ENCODE results near the gene FUOM. TPM values are rescaled to one million over a fixed set of nuclear protein-coding genes. Genes with fewer than 3 reads are reported as not detected.

Gene FUOM
- total RNA-seq, 4 donors from 2014 or later, result 7.9 to 12.2 (median 10.5) TPM

DNA sequence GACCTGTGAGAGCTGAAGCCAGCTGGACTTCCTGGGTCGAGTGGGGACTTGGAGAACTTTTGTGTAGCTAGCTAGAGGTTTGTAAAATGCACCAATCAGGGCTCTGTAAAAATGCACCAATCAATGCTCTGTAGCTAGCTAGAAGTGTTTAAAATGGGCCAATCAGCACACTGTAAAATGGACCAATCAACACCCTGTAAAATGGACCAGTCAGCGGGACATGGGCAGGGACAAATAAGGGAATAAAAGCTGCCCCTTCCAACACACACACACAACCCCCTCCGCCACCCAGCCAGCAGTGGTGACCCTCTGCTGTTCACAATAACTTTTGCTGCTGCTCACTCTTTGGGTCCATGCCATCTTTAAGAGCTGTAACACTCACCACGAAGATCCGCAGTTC, 42.0 kb downstream of the FUOM start:
- no peak overlapping the region for H3K27ac ChIP-seq (replicated peaks in 1 of 4)
- no peaks in the 10 kb centered on the region for H3K9me3 ChIP-seq
- peaks cover 6 to 14% (median 13%) of the 10 kb centered on the region in 4 donors for H3K4me1 ChIP-seq
- no peak for TF ChIP-seq POLR2A (IDR thresholded peaks at IDR 0.05; ENCODE audit: low read depth)
- no peak for TF ChIP-seq POLR2AphosphoS5 (IDR thresholded peaks at IDR 0.05)
- TF ChIP-seq, protein P1, sequence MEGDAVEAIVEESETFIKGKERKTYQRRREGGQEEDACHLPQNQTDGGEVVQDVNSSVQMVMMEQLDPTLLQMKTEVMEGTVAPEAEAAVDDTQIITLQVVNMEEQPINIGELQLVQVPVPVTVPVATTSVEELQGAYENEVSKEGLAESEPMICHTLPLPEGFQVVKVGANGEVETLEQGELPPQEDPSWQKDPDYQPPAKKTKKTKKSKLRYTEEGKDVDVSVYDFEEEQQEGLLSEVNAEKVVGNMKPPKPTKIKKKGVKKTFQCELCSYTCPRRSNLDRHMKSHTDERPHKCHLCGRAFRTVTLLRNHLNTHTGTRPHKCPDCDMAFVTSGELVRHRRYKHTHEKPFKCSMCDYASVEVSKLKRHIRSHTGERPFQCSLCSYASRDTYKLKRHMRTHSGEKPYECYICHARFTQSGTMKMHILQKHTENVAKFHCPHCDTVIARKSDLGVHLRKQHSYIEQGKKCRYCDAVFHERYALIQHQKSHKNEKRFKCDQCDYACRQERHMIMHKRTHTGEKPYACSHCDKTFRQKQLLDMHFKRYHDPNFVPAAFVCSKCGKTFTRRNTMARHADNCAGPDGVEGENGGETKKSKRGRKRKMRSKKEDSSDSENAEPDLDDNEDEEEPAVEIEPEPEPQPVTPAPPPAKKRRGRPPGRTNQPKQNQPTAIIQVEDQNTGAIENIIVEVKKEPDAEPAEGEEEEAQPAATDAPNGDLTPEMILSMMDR (IDR thresholded peaks at IDR 0.05), result no peak
- no peak for TF ChIP-seq EP300 (IDR thresholded peaks at IDR 0.05)
- no peak overlapping the region for H3K4me3 ChIP-seq
- DNase-seq (ENCODE audit: extremely low spot score), result no peak
- intact Hi-C loops (cut with DNase I), result loop anchor here (5.0 kb wide), 1 partner anchor 479 kb away; no protein-coding TSS in a partner anchor
- WGBS, result 85% methylated on average over 5 of the region's 5 CpGs
- H3K27me3 ChIP-seq, result peaks cover 0 to 25% (median 2%) of the 10 kb centered on the region in 4 donors
- H3K36me3 ChIP-seq, result peaks cover 10 to 27% (median 23%) of the 10 kb centered on the region in 4 donors

DNA sequence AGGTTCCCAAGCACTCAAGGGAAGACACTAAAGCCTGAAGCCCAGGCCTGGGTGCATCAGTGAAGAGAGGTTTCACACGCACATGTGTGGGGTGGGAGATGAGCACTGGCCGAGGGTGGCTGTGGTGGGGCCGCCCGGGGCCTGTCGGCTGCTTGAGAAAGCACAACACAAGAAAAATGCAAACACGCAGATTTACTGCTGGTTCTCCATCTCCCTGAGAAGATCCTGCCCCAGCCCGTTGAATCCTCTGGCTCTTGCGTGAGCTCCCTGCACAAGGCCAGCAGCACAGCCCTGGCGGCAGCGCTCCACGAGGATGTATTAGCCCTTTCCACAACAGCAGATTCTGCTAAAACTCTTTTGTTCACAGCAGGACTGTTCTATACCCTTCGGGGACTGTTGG, 42.9 kb downstream of the FUOM start:
- peaks cover 6 to 15% (median 14%) of the 10 kb centered on the region in 4 donors for H3K4me1 ChIP-seq
- H3K4me3 ChIP-seq, result no peak overlapping the region
- WGBS, result 55% methylated on average over 12 of the region's 12 CpGs
- H3K27me3 ChIP-seq, result peaks cover 0 to 16% (median 2%) of the 10 kb centered on the region in 4 donors
- intact Hi-C loops (cut with DNase I), result loop anchor here (5.0 kb wide), 2 partner anchors 62 to 478 kb away; partner anchors contain the start of gene PAOX
- peaks cover 10 to 36% (median 33%) of the 10 kb centered on the region in 4 donors for H3K36me3 ChIP-seq
- TF ChIP-seq, protein P1 (IDR thresholded peaks at IDR 0.05), result no peak
- TF ChIP-seq POLR2AphosphoS5 (IDR thresholded peaks at IDR 0.05), result no peak
- no peak for TF ChIP-seq POLR2A (IDR thresholded peaks at IDR 0.05; ENCODE audit: low read depth)
- TF ChIP-seq EP300 (IDR thresholded peaks at IDR 0.05), result no peak
- no peak overlapping the region for H3K27ac ChIP-seq (replicated peaks in 1 of 4)
- H3K9me3 ChIP-seq, result no peaks in the 10 kb centered on the region
- DNase-seq (ENCODE audit: extremely low spot score), result no peak

DNA sequence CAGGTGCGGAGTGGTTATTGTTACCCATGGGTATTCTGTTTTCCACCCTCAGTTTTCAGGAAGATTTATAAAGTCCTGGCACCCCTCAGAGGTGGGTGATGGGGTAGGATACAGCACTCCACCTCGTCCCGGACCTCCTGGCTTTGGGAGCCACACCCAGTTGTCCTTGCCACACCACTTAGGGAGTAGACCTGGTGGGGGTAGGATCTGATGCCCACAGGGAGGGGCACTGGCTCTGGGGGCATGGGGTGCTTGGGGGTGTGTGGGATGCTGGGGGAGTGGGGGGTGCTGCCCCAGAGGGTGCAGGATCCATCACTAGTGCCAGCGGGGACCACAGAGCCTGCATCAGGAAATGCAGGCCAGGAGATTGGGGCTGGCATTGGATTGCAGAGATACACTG, 44.6 kb downstream of the FUOM start:
- no peaks in the 10 kb centered on the region for H3K27me3 ChIP-seq
- DNase-seq (ENCODE audit: extremely low spot score), result no peak
- peaks cover 0 to 15% (median 13%) of the 10 kb centered on the region in 4 donors for H3K4me1 ChIP-seq
- peaks cover 10 to 40% (median 35%) of the 10 kb centered on the region in 4 donors for H3K36me3 ChIP-seq
- H3K27ac ChIP-seq (replicated peaks in 1 of 4), result no peak overlapping the region
- intact Hi-C loops (cut with DNase I), result loop anchor here (2.0 to 5.0 kb wide), 2 partner anchors 52 to 64 kb away; partner anchors contain the start of gene PAOX
- WGBS, result 66% methylated on average over 4 of the region's 4 CpGs
- no peaks in the 10 kb centered on the region for H3K9me3 ChIP-seq
- TF ChIP-seq POLR2AphosphoS5 (IDR thresholded peaks at IDR 0.05), result no peak
- TF ChIP-seq, protein P1 (IDR thresholded peaks at IDR 0.05), result no peak
- TF ChIP-seq POLR2A (IDR thresholded peaks at IDR 0.05; ENCODE audit: low read depth), result no peak
- no peak for TF ChIP-seq EP300 (IDR thresholded peaks at IDR 0.05)
- H3K4me3 ChIP-seq, result no peak overlapping the region

DNA sequence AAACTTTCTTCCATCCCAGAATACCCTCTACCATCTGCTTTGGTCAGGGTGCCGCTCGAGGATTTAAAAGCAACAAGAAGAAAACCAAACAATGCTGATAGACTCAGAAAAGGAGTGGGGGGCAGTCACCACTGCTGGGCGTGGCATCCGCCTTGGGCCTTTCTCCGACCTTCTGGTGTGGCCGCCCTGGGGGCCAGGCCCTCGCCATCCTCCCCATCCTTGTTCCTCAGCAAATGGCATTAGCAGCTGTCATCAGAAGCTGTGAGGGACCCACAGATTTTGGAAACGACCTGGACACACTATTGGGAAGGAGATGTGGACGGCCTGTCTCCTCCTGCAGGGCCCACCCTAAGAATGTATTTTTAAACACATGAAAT, 45.1 kb downstream of the FUOM start:
- intact Hi-C loops (cut with DNase I), result loop anchor here (2.0 to 5.0 kb wide), 2 partner anchors 52 to 65 kb away; partner anchors contain the start of gene PAOX

More for the DNA sequence above, 45.1 kb downstream of the FUOM start:
- no peaks in the 10 kb centered on the region for H3K9me3 ChIP-seq
- H3K4me3 ChIP-seq, result no peak overlapping the region
- H3K27me3 ChIP-seq, result no peaks in the 10 kb centered on the region
- no peak for DNase-seq (ENCODE audit: extremely low spot score)
- TF ChIP-seq, protein P1 (IDR thresholded peaks at IDR 0.05), result no peak
- TF ChIP-seq POLR2AphosphoS5 (IDR thresholded peaks at IDR 0.05) (no peak), EP300 (IDR thresholded peaks at IDR 0.05) (no peak), POLR2A (IDR thresholded peaks at IDR 0.05; ENCODE audit: low read depth) (no peak)
- peaks cover 10 to 40% (median 35%) of the 10 kb centered on the region in 4 donors for H3K36me3 ChIP-seq
- WGBS, result 93% methylated on average over 9 of the region's 9 CpGs
- H3K27ac ChIP-seq (replicated peaks in 1 of 4), result no peak overlapping the region
- H3K4me1 ChIP-seq, result peaks cover 4 to 19% (median 17%) of the 10 kb centered on the region in 4 donors

All from esophagus muscularis mucosa (tissue), 4 donors.